HEK293 (cell line): Measurements from ENCODE around the gene GORAB.

Experiments
- CTCF ChIP-seq: fragments of 450-650 bp; formaldehyde crosslinking; IDR thresholded peaks from 2 replicates; pipeline ENCODE4 v1.5.1; 2016; ENCODE audit warnings: missing biosample characterization, missing genetic modification characterization
- ZFP69B ChIP-seq: fragments of 450-650 bp; formaldehyde crosslinking; IDR thresholded peaks from 2 replicates; pipeline ENCODE4 v1.5.1; 2016; ENCODE audit warnings: missing biosample characterization, missing genetic modification characterization
- ZNF184 ChIP-seq: fragments of 450-650 bp; IDR thresholded peaks from 2 replicates; pipeline ENCODE4 v1.5.1; 2018; ENCODE audit warnings: missing biosample characterization, mild to moderate bottlenecking, missing genetic modification characterization
- ZNF26 ChIP-seq: fragments of 450-650 bp; formaldehyde crosslinking; IDR thresholded peaks from 2 replicates; pipeline ENCODE4 v1.5.1; 2016; ENCODE audit warnings: missing biosample characterization, missing genetic modification characterization

- no peak for TF ChIP-seq CTCF
- TF ChIP-seq ZNF26 (tag by site-specific recombination) = no peak
- TF ChIP-seq ZNF184 = no peak
- TF ChIP-seq ZFP69B = no peak
Measured at GRCh38 chr1:170534626-170535147, 2.7 kb downstream of the GORAB start.
